Bone marrow (tissue), 2 donors: ENCODE measurements around the gene CATSPER1.

Experiments used
- DNase-seq, 2 donors: peaks; one replicate each; lab custom pipeline; 2025; lab: John Stamatoyannopoulos, UW

Gene CATSPER1

DNA sequence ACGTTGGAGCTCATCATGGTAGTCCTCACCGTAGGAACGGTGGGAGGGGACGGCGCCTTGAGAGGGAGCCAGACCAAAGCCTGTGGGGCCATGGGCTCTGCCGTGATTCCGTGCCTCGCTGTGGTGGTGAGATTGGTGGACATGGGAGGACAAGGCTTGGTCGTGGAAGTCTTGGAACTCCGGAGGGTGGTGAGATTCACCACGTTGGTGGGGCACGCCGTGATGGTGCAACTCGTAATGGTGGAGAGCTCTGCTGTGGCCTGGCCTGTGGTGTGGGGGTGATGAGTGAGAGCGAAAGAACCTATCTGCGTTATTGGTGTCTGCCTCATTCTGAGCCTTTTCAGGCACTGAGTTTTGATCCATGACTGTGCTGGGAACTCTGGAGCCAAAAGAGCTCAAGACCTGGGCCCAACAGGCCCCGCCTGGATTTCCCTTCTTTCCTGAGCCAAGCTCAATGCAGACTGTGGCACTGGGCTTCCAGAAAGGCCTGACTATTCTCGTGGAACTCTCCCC, at the start of gene CATSPER1:
Gene CATSPER1, minus strand, starts transcription at position 463 of the 513 bp plus-strand sequence. Its CDS starts 100 bp downstream, at position 363.
- no peak for DNase-seq

DNA sequence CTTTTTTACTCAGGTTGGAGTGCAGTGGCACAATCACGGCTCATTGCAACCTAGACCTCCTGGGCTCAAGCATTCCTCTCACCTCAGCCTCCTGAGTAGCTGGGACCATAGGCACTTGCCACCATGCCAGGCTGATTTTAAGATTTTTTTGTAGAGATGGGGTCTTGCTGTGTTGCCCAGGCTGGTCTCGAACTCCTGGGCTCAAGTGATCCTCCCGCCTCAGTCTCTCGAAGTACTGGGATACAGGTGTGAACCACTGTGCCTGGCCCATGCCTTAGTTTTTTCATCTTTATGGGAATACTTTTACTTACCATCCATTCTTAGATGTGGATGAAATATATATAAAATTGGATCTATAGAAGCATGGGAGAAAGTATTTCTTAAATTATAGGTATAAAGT, 49.0 kb upstream of the CATSPER1 start:
- DNase-seq = no peak

DNA sequence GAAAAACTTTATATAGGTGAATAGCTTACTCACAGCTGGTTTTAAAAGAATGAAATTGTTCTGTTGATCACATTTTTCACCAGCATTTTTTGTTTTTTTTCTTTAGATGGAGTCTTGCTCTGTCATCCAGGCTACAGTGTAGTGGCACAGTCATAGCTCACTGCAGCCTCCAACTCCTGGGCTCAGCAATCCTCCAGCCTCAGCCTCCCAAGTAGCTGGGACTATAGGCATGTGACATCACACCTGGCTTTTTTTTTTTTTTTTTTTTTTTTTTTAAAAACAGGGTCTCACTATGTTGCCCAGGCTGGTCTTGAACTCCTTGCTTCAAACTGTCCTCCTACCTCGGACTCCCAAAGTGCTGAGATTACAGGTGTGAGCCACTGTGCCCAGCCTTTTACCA, 47.4 kb upstream of the CATSPER1 start:
- DNase-seq = no peak

DNA sequence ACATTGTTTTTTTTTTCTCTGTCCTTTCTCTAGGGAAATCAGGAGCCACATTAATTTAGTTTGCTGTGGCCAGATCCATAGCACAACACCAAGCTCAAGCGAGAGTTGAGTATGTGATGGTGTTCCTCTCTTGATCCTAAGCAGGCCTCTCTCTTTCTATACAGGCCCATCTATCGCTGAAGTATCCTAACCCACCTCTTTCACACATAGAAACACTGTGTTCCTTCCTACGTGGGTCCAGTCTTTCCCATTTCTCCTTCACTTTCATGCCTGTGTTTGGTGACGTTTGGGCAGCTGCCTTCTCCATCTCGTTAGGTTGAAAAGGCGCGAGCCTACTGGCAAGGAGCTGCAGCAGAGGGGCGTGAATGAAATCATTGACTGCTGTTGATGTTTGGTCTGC, 46.2 kb upstream of the CATSPER1 start:
- no peak for DNase-seq

DNA sequence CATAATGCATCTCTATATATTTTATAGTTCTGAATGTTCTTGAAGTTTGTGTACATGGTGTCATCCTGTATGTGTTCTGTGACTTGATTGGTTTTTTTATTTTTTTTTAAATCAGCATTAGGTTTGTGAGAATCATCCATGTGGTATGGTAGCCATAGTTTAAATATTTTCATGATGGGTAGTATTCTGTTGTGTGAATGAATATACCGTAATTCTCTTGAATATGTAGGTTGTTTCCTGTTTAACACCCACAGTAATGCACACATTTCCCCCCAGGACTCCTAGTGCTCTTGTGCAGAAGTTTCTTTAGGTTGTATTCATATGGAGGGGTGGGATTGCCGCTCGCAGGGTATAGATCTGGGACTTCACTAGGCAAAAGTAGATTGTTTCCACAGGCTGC, 45.8 kb upstream of the CATSPER1 start:
- no peak for DNase-seq

DNA sequence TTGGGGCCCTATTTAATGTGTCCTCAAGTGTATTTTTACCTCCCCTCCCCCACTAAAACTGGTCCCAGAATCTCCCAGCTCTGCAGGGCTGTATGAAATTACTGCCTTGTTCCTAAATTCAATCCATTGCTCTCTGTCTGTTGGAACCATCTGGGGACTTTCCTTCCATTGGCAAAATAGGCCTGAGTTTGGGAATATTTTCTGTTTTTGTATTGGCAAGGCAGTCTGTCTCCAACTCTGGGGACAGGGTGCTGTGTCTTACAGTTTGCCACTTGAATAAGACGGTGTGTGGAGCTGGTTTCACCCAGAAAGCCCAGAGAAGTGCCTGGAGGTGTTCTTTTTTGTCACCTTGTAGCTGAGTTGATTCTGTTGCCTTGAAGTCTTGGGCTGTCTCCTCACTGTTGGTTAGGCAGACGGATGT, 45.1 kb upstream of the CATSPER1 start:
- DNase-seq = no peak

DNA sequence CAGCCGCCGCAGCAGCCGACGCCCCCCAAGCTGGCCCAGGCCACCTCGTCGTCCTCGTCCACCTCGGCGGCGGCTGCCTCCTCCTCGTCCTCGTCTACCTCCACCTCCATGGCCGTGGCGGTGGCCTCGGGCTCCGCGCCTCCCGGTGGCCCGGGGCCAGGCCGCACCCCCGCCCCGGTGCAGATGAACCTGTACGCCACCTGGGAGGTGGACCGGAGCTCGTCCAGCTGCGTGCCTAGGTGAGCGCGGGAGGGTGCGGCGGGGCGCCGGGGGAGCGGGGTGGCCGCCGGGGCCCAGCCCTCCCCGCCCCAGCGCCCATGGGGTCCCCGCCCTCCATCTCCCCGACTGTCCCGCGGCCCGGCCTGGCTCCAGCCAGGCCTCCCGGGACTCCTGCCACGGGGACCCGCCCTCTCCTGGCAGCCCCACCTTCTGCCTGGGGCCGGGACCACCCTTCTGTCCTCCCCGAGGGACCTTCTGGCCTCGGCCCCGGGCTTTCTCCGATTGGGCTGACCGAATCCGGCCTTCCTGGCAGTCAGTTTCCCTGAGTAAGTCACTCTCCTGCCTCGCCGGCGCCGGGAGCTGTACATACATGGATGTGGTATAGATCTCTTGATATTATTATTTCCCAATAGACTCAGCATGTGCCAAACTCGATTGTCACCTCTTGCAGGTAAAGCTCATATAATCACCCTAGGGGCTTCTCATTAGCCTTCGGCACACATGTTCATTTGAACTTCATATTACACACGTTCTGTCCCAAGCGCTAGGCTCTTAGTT, 44.5 kb upstream of the CATSPER1 start:
- no peak for DNase-seq

DNA sequence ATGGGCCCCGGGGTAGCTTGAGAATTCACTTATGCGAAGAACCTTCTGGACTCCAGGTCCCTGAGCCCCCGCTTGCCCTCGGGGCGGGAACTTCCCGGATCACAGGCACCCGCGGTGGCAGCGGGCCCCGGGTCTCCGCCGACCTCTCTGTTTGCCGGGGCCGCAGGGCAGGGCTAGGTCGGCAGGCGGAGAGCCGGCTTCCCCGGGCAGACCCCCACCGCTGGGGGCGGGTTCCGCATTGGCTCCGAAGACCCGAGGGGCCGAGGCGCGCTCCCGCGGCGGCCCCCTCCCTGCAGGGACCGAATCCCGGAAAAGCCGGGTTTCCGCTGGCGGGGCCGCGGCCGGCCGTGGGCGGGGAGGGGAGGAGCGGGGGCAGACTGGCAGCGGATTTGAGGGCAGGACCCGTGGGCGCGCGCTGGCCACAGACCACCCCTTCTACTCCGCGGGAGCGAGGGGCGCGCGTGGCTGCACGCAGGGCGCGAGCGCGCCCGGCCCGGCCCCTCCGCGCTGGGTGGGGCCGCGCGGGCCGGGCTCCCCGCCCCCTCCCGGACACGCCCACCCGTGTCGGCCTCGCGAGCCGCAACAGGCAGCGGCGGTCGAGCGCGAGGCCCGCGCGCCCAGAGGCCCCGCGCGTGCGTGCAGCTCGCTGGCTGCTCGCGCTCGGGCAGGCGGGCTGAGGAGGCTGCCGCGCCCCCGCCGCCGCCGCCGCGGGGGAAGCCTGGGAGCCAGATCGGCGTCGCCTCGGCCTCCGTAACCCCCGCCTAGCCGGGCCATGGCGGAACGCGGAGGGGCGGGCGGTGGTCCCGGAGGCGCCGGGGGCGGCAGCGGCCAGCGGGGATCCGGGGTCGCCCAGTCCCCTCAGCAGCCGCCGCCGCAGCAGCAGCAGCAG, 43.7 kb upstream of the CATSPER1 start, which contains the start of gene PACS1:
Gene PACS1, plus strand, starts transcription at position 558 of the 889 bp plus-strand sequence. Its CDS starts 215 bp downstream, at position 773.
- DNase-seq = peak; percentile 45 to 66

DNA sequence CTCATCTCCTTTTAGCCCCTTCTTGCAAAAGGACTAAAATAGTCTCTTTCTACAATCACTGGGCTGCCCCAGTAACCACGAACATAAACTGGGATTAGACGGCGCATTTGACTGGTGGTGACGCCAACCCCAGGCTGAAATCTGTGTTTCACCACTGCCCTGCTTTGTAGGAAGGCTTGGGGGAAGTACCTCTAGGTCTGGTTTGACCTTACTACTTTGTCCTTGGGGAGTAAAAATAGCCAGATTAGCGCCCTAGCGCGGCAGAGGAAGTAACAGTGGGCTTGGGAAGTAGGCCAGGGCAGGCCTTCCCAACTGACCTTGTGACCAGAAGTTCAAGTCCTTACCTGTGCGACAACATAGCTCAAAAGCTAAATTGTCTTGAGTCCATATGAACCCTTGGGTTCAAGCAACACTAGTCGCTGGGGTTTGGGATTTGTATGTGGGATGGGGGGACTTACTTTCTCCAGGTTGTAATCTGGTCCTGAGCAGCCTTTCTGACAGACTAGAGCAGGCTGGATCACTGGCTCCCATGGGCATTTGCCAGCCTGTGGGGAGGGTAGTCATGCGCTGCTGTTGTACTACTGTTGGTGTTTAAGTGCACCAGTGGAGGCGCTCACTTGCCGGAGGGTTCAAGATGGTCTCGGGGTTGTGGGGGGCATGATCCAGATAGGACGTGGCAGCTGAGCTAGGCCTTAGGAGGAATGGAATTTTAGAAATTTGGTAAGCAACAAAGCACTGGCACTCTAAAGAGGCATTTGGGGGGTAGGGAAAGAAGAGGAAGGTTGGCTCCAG, 42.8 kb upstream of the CATSPER1 start:
- DNase-seq = peak; percentile 24 to 45

DNA sequence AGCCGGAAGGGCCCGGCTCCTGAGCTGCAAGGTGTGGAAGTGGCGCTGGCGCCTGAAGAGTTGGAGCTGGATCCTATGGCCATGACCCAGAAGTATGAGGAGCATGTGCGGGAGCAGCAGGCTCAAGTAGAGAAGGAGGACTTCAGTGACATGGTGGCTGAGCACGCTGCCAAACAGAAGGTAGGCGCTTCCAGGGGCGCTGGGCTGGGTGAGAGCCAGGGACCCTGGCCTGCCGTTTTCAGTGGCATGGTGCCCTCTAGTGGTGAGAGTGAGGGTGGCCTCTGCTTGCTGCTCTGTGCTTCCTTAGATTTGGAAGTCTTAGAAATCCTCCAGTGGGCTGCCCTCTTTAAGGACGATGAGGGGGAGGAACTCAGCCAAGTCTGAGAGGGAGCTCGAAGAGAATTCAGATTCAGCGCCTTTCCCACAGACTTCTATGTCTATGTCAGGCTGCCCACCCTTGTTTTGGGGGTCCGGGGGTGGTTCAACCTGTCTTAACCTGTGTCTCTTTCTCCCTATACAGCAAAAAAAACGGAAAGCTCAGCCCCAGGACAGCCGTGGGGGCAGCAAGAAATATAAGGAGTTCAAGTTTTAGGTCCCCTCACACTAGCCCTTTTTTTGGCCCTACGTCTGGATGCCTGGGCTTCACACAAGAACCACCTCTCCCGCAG, 42.0 kb upstream of the CATSPER1 start:
- DNase-seq = peak; percentile 21 to 59

DNA sequence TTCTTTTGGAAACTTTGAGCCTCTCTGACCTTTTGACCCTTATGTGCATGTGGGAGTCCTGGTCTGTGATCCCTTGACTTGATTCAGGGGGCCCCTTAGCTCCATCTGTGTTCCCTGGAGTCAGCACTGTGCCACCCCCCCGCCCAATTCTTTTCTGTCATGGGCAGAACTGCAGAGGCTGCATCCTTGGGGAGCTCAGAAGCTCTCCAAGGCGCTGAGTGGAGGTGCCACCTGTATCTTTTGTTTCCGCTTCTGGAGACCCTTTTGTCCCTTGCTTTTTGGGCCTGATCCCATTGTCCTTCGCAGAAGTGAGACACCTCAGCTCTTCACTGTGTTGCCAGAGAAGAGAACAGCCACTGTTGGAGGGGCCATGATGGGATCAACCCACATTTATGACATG, 41.4 kb upstream of the CATSPER1 start:
- no peak for DNase-seq

DNA sequence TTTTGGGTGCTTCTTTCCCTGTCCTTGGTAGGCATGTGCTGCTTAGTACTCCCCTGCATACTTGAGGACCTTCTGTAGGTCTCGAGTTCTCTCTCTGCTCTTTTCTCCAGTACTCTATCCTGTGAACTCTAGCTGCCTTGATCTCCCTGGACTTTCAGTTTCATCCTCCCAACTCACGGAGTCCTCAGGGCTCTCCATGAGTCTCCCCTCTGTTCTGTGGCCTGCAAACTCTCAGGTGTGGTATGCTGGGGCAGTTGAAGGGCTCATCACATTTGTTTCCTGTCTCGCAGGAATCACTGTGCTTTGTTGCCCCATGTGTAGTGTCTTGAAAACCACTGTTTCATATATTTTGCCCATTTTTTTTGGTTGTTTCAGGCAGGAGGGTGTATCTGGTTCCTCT, 40.5 kb upstream of the CATSPER1 start:
- no peak for DNase-seq

DNA sequence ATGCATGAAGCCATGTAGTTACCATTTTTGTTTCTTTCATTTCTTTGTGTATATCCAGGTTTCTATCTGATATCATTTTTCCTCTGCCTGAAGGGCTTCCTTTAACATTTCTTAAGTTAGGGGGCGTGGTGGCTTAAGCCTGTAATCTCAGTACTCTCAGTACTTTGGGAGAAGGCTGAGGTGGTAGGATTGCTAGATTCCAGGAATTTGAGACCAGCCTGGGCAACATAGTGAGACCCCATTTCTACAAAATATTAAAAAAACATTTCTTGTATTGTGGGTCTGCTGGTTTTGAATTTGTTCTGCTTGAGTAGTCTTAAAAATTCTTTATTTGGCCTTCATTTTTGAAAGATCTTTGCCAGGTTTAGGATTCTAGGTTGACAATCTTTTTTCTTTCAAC, 38.3 kb upstream of the CATSPER1 start:
- DNase-seq = no peak

DNA sequence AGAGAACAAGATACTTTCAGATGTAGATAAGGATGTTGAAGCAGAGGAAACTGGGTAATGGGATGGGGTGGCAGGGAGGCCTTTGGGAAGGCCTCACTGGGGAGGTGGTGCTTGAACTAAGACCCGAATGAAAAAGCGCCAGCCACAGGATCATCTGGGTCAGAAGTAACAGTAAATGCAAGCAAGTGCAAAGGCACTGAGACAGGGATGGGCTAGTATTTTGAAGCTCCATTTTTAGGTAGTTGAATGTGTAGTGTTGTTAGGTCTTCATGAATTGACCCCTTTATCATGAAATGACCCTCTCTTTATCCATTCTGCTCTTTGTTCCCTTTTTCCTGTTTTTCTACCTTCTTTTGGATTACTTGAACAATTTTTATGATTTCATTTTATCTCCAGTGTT, 37.6 kb upstream of the CATSPER1 start:
- no peak for DNase-seq

DNA sequence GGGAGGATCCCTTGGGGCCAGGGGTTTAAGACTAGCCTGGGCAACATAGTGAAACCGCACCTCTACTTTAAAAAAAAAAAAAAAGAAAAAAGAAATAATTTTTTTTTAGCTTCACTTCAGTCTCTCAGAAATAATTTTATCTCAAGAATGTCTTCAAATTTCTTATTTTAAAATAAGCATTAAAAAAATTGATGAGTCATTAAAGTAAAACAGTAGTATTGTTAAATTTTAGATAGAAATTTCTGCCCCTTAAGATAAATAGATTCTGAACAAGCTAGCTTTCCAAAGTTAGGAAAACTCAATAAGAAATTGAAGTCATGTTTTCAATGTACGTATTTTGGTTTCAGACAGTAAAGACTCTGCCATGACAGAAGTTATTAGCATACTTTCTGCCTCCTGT, 36.1 kb upstream of the CATSPER1 start:
- no peak for DNase-seq

DNA sequence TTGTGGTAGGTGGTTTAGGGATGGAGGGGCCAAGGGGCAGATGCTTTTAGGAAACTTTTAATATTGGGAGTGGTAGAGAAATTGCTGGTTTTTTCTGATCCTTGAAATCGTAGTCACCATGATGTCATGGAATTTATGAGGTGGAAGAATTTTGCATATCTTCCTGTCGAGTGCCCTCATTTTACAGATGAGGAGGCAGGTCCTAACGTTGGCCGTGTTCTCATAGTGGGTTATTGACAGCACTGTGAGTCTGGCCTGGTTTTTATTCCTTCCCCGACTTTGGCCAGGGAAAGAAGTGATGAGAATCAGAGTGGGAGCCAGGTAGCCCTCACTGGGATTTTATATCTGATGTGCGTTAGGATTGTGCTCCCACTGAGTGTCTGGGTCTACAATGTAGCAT, 35.0 kb upstream of the CATSPER1 start:
- no peak for DNase-seq

DNA sequence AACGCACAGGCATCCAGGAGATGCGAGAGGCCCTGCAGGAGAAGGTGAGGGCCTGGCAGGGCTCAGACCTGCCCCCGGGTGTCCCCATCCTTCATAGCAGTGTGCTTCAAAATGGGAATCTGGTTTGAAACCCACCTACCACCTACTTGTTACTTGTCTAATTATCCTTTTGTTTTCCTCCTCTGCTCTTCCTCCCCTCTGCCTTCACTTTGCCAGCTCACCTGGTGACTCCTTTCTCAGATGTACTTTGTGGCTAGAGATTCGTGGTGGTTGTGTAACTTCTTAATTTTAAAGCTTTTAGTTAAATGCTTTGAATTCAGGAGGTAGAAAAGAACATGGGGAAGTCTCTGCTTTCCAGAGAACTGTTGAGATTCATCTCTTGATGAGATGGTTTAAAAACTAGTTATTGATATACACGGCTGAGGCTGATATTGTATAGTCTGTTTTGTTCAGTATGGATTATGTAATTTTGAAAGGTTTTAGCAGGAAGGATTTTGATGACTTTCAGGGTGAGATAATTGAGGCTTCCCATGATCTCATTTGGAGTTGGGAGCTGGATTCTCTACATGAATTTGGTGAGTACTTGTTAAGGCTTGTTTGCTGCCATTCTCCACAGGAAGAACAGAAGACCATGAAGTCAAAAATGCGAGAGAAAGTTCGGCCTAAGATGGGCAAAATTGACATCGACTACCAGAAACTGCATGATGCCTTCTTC, 33.8 kb upstream of the CATSPER1 start:
- no peak for DNase-seq

DNA sequence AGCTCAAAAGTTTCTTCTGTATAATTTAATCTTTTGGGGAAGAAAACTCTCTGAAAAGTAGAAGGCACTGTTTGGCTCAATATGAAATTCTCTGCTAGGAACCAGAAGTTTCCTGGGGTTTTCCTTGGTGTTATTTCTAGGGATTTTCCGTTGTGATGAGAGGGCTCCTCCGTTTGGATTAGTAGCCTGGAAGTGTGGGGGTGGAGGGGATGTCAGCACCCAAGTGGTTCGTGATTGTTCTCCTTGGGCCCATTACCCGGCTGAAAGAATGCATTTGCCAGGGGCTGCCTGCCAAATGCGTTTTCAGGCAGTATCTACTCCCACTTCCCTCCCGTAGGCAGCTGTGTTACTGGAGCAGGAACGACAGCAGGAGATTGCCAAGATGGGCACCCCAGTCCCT, 30.2 kb upstream of the CATSPER1 start:
- no peak for DNase-seq

DNA sequence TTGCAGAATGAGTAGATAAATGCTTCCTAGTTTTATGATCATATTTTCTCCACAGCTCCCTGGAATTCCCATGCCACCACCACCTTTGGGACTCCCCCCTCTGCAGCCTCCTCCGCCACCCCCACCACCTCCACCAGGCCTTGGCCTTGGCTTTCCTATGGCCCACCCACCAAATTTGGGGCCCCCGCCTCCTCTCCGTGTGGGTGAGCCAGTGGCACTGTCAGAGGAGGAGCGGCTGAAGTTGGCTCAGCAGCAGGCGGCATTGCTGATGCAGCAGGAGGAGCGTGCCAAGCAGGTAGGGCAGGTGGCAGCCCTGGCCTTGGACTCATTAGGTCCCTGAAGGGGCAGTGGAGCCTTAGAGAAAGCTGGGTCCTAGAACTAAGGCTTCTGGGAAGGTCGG, 28.7 kb upstream of the CATSPER1 start:
- DNase-seq = no peak

DNA sequence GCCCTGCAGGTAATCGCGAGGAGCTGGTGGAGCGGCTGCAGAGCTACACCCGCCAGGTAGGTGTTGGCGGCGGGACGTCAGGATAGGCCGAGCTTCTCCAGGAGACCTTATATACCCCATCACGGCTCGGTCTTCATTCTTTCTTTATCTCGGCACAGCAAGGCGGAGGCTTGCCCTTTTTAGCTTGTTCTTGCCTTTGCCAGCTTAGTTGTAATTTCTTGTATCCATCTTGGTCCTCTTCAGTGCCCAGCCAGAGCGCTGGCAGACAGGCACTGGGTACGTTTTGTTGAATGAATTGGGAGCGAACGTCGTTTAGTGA, 26.3 kb upstream of the CATSPER1 start:
- DNase-seq = no peak
